Naive thymus-derived CD4-positive, alpha-beta T cell (primary cell): Measurements from ENCODE around the gene GRIA3. TPM values are rescaled to one million over a fixed set of nuclear protein-coding genes. Genes with fewer than 3 reads are reported as not detected.
"Not testable (repeated sequence)": the region's sequence is repeated elsewhere in the genome, so short reads cannot be mapped to it uniquely, and the experiment has no call there.

Experiments used
- ATAC-seq: fragments of 150-1000 bp; cut with Tn5 transposase; 2 replicates; pipeline ENCODE4 v1.10.0; 2021; ENCODE audit warnings: mild to moderate bottlenecking, moderate library complexity
- CTCF ChIA-PET: fragments of 350-600 bp; sonication (Branson Sonifier 250); formaldehyde crosslinking; loops from one replicate; lab custom pipeline; 2021; ENCODE audit warnings: antibody characterized with exemption; lab: Charles Lee
- POLR2A ChIA-PET: fragments of 350-600 bp; sonication (Branson Sonifier 250); formaldehyde crosslinking; loops from one replicate; lab custom pipeline; 2021; ENCODE audit warnings: antibody characterized with exemption, inconsistent platforms; lab: Charles Lee
- DNase-seq, 9 donors: peaks; one replicate each; pipeline versions ENCODE4 v3.0.0 to v3.0.0-alpha.2; 2020 to 2022; ENCODE audit warnings: mixed read lengths in 1 of 9
- H3K27ac ChIP-seq: one replicate; pipeline ENCODE4 v1.7.0; 2013; ENCODE audit warnings: mild to moderate bottlenecking, low read depth, low read length, moderate library complexity
- H3K27me3 ChIP-seq, 2 donors: one replicate each; pipeline ENCODE4 v1.7.0; 2013; ENCODE audit warnings: low read length in 2 of 2, mild to moderate bottlenecking in 2 of 2, moderate library complexity in 2 of 2; ENCODE audit not compliant: control insufficient read depth in 2 of 2, insufficient read depth in 2 of 2
- H3K36me3 ChIP-seq, 3 experiments: 1 replicate in 2 of 3; 2 replicates in 1 of 3; pipeline ENCODE4 v1.7.0; 2013; ENCODE audit warnings: low read length in 3 of 3, mild to moderate bottlenecking in 3 of 3, moderate library complexity in 1 of 3; ENCODE audit not compliant: insufficient read depth in 3 of 3, control insufficient read depth in 2 of 3
- H3K4me1 ChIP-seq, 2 donors: one replicate each; pipeline ENCODE4 v1.7.0; 2013; ENCODE audit warnings: low read length in 2 of 2, mild to moderate bottlenecking in 2 of 2, moderate library complexity in 1 of 2; ENCODE audit not compliant: control insufficient read depth in 2 of 2, insufficient read depth in 2 of 2
- H3K4me3 ChIP-seq: 2 replicates; pipeline ENCODE4 v1.7.0; 2013; ENCODE audit warnings: mild to moderate bottlenecking, low read length
- H3K9me3 ChIP-seq, 3 experiments: 1 replicate in 2 of 3; 2 replicates in 1 of 3; pipeline ENCODE4 v1.7.0; 2013; ENCODE audit warnings: low read length in 3 of 3; ENCODE audit not compliant: control insufficient read depth in 2 of 3
- H3K27ac Mint-ChIP-seq, 9 donors: one replicate each; pipeline ENCODE4 v1.8.0; 2020 to 2022; ENCODE audit warnings: mixed read lengths in 9 of 9, mild to moderate bottlenecking in 8 of 9, moderate library complexity in 5 of 9, inconsistent platforms in 2 of 9
- H3K27me3 Mint-ChIP-seq, 5 donors: one replicate each; pipeline ENCODE4 v1.8.0; 2021 to 2022; ENCODE audit warnings: mixed read lengths in 5 of 5, mild to moderate bottlenecking in 1 of 5
- H3K36me3 Mint-ChIP-seq, 5 donors: one replicate each; pipeline ENCODE4 v1.8.0; 2020 to 2022; ENCODE audit warnings: mixed read lengths in 5 of 5, mild to moderate bottlenecking in 3 of 5, inconsistent platforms in 1 of 5
- H3K4me1 Mint-ChIP-seq, 7 donors: one replicate each; pipeline ENCODE4 v1.8.0; 2020 to 2022; ENCODE audit warnings: mixed read lengths in 7 of 7, mild to moderate bottlenecking in 3 of 7, inconsistent platforms in 1 of 7
- H3K4me3 Mint-ChIP-seq, 10 donors: one replicate each; pipeline ENCODE4 v1.8.0; 2020 to 2022; ENCODE audit warnings: mild to moderate bottlenecking in 10 of 10, mixed read lengths in 10 of 10, moderate library complexity in 6 of 10, inconsistent platforms in 2 of 10
- H3K9me3 Mint-ChIP-seq, 11 donors: one replicate each; pipeline ENCODE4 v1.8.0; 2020 to 2022; ENCODE audit warnings: mixed read lengths in 11 of 11, mild to moderate bottlenecking in 4 of 11, inconsistent platforms in 1 of 11, moderate library complexity in 1 of 11
- intact Hi-C, 2 donors: fragments of 100-400 bp; cut with micrococcal nuclease; formaldehyde crosslinking; loops; one replicate each; pipeline ENCODE4 v1.15.1; 2023
- polyA plus RNA-seq, 2 donors: library from polyadenylated mRNA; unstranded; fragments of 300-500 nt; fragmentation: Illumina TruSeq; gene quantifications; one replicate each; pipeline ENCODE4 v1.2.3, GENCODE V29; 2021
- total RNA-seq, 6 experiments: library from RNA in 5 of 6; stranded (reverse) in 5 of 6; gene quantifications; 1 replicate in 5 of 6; 2 replicates in 1 of 6; pipeline ENCODE4 v1.2.3 and lab custom pipeline; 2021 to 2026

The GRIA3 gene
- total and polyA plus RNA-seq, 7 experiments from 2014 or later, result not detected

GRCh38 chrX:123425904-123426303 lies 241.8 kb downstream of the GRIA3 start:
- Histone ChIP-seq H3K4me3 (no peak overlapping the region), H3K4me1 (no peaks in the 10 kb centered on the region), H3K36me3 (no peaks in the 10 kb centered on the region), H3K9me3 (no peaks in the 10 kb centered on the region), H3K27me3 (no peaks in the 10 kb centered on the region), H3K27ac (no peak overlapping the region)
- H3K27ac Mint-ChIP-seq, result no peak overlapping the region
- no peak for ATAC-seq
- H3K4me3 Mint-ChIP-seq, result no peak overlapping the region
- CTCF ChIA-PET, result no interaction called here
- no peaks in the 10 kb centered on the region for H3K9me3 Mint-ChIP-seq
- POLR2A ChIA-PET, result no interaction called here
- peaks cover 0 to 3% (median 0%) of the 10 kb centered on the region in 5 donors for H3K27me3 Mint-ChIP-seq
- no peaks in the 10 kb centered on the region for H3K36me3 Mint-ChIP-seq
- H3K4me1 Mint-ChIP-seq, result no peaks in the 10 kb centered on the region
- no peak for DNase-seq
- intact Hi-C loops, result no loop called here

GRCh38 chrX:123432361-123433150 lies 248.5 kb downstream of the GRIA3 start:
- H3K9me3 ChIP-seq, result no peaks in the 10 kb centered on the region
- Mint-ChIP-seq H3K27me3 (peaks cover 0 to 5% (median 0%) of the 10 kb centered on the region in 5 donors), H3K9me3 (no peaks in the 10 kb centered on the region), H3K27ac (no peak overlapping the region), H3K36me3 (no peaks in the 10 kb centered on the region), H3K4me3 (no peak overlapping the region), H3K4me1 (no peaks in the 10 kb centered on the region)
- H3K4me1 ChIP-seq, result no peaks in the 10 kb centered on the region
- H3K27me3 ChIP-seq, result no peaks in the 10 kb centered on the region
- H3K27ac ChIP-seq, result no peak overlapping the region
- H3K4me3 ChIP-seq, result no peak overlapping the region
- ChIA-PET POLR2A (no interaction called here), CTCF (no interaction called here)
- DNase-seq (no peak), ATAC-seq (no peak)
- intact Hi-C loops, result no loop called here
- H3K36me3 ChIP-seq, result no peaks in the 10 kb centered on the region

- no peaks in the 10 kb centered on the region for H3K27me3 ChIP-seq
- H3K9me3 ChIP-seq, result no peaks in the 10 kb centered on the region
- Mint-ChIP-seq H3K27ac (no peak overlapping the region), H3K4me3 (no peak overlapping the region), H3K9me3 (peaks cover 0 to 6% (median 0%) of the 10 kb centered on the region in 11 donors), H3K4me1 (no peaks in the 10 kb centered on the region), H3K36me3 (no peaks in the 10 kb centered on the region), H3K27me3 (no peaks in the 10 kb centered on the region)
- ATAC-seq (no peak), DNase-seq (no peak)
- ChIA-PET POLR2A (no interaction called here), CTCF (no interaction called here)
- no peak overlapping the region for H3K4me3 ChIP-seq
- intact Hi-C loops, result no loop called here
- H3K27ac ChIP-seq, result no peak overlapping the region
- H3K36me3 ChIP-seq, result no peaks in the 10 kb centered on the region
- no peaks in the 10 kb centered on the region for H3K4me1 ChIP-seq
These were observed 252.5 kb downstream of the GRIA3 start for GRCh38 chrX:123436512-123437136.

- H3K9me3 ChIP-seq, DNase-seq, H3K4me1 ChIP-seq, H3K36me3 Mint-ChIP-seq, ATAC-seq, POLR2A ChIA-PET, H3K4me3 ChIP-seq, intact Hi-C loops, H3K27me3 Mint-ChIP-seq, H3K27ac ChIP-seq, H3K4me3 Mint-ChIP-seq, H3K9me3 Mint-ChIP-seq, H3K4me1 Mint-ChIP-seq, CTCF ChIA-PET, H3K27ac Mint-ChIP-seq, H3K36me3 ChIP-seq, H3K27me3 ChIP-seq: not testable (repeated sequence)
These were observed 255.8 kb downstream of the GRIA3 start for GRCh38 chrX:123439926-123440325.

- H3K4me3 Mint-ChIP-seq, result no peak overlapping the region
- H3K36me3 Mint-ChIP-seq, result no peaks in the 10 kb centered on the region
- Histone ChIP-seq H3K9me3 (no peaks in the 10 kb centered on the region), H3K36me3 (no peaks in the 10 kb centered on the region), H3K4me3 (no peak overlapping the region), H3K4me1 (no peaks in the 10 kb centered on the region), H3K27me3 (no peaks in the 10 kb centered on the region), H3K27ac (no peak overlapping the region)
- intact Hi-C loops, result no loop called here
- H3K4me1 Mint-ChIP-seq, result no peaks in the 10 kb centered on the region
- no peak for ATAC-seq
- H3K27me3 Mint-ChIP-seq, result peaks cover 0 to 6% (median 0%) of the 10 kb centered on the region in 5 donors
- no peak overlapping the region for H3K27ac Mint-ChIP-seq
- H3K9me3 Mint-ChIP-seq, result peaks cover 0 to 6% (median 0%) of the 10 kb centered on the region in 11 donors
- DNase-seq, result no peak
- ChIA-PET POLR2A (no interaction called here), CTCF (no interaction called here)
These were observed 258.7 kb downstream of the GRIA3 start for GRCh38 chrX:123442764-123443163.

- Mint-ChIP-seq H3K4me3 (no peak overlapping the region), H3K4me1 (no peaks in the 10 kb centered on the region), H3K27me3 (peaks cover 0 to 6% (median 0%) of the 10 kb centered on the region in 5 donors), H3K27ac (no peak overlapping the region), H3K36me3 (no peaks in the 10 kb centered on the region), H3K9me3 (peaks cover 0 to 2% (median 0%) of the 10 kb centered on the region in 11 donors)
- intact Hi-C loops, result no loop called here
- no peak for ATAC-seq
- CTCF ChIA-PET, result no interaction called here
- Histone ChIP-seq H3K9me3 (no peaks in the 10 kb centered on the region), H3K27me3 (no peaks in the 10 kb centered on the region), H3K4me3 (no peak overlapping the region), H3K27ac (no peak overlapping the region), H3K36me3 (no peaks in the 10 kb centered on the region), H3K4me1 (no peaks in the 10 kb centered on the region)
- POLR2A ChIA-PET, result no interaction called here
- DNase-seq, result no peak
These were observed 263.4 kb downstream of the GRIA3 start for GRCh38 chrX:123447506-123447905.

- no peak overlapping the region for H3K4me3 ChIP-seq
- H3K36me3 Mint-ChIP-seq, result no peaks in the 10 kb centered on the region
- H3K27ac ChIP-seq, result no peak overlapping the region
- H3K27ac Mint-ChIP-seq, result no peak overlapping the region
- no peaks in the 10 kb centered on the region for H3K36me3 ChIP-seq
- ATAC-seq, result no peak
- ChIA-PET CTCF (no interaction called here), POLR2A (no interaction called here)
- no peaks in the 10 kb centered on the region for H3K9me3 Mint-ChIP-seq
- peaks cover 0 to 6% (median 0%) of the 10 kb centered on the region in 5 donors for H3K27me3 Mint-ChIP-seq
- no peaks in the 10 kb centered on the region for H3K4me1 ChIP-seq
- DNase-seq, result no peak
- H3K4me1 Mint-ChIP-seq, result no peaks in the 10 kb centered on the region
- no peaks in the 10 kb centered on the region for H3K27me3 ChIP-seq
- intact Hi-C loops, result no loop called here
- H3K4me3 Mint-ChIP-seq, result no peak overlapping the region
- H3K9me3 ChIP-seq, result no peaks in the 10 kb centered on the region
These were observed 265.3 kb downstream of the GRIA3 start for GRCh38 chrX:123449335-123449734.
